Breast epithelium (tissue), 3 donors: ENCODE results near the gene ASPRV1.

Source experiments
- CTCF ChIP-seq, 3 donors: fragments of 450-650 bp; IDR thresholded peaks; one replicate each; pipeline ENCODE4 v1.5.1; 2016 to 2017; ENCODE audit warnings: antibody characterized with exemption in 3 of 3, mild to moderate bottlenecking in 3 of 3, moderate library complexity in 3 of 3
- POLR2A ChIP-seq: fragments of 450-650 bp; IDR thresholded peaks from one replicate; pipeline ENCODE4 v1.6.1; 2016; ENCODE audit warnings: antibody characterized with exemption, mild to moderate bottlenecking, moderate library complexity

- TF ChIP-seq CTCF (IDR thresholded peaks at IDR 0.05) (no peak), POLR2A (no peak)
Observed at GRCh38 chr2:69948032-69948962, 13.1 kb downstream of the ASPRV1 start.
